Measurements from ENCODE around the gene SEPTIN10.
"Not testable (repeated sequence)": the region's sequence is repeated elsewhere in the genome, so short reads cannot be mapped to it uniquely, and the experiment has no call there.

The SEPTIN10 gene

GRCh38 chr2:109542384-109542783 is 71.4 kb downstream of the SEPTIN10 start:
- no peak for FAIRE-seq

DNA sequence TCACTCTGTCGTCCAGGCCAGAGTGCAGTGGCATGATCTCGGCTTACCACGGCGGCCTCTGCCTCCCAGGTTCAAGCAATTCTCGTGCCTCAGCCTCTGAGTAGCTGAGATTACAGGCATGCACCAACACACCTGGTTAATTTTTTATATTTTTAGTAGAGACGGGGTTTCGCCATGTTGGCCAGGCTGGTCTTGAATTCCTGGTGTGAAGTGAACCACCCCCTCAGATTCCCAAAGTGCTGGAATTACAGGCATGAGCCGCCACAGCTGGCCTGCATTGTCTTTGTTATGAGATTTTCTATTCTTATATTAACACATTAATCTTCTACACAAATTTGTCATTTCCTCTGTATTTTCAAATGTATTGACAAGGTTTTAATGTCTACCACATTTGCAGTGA is 75.2 kb downstream of the SEPTIN10 start:
- no peak for FAIRE-seq

GRCh38 chr2:109537565-109538222 is 76.1 kb downstream of the SEPTIN10 start:
- FAIRE-seq: no peak

- FAIRE-seq: not testable (repeated sequence)
Observed at GRCh38 chr2:109536556-109536955, 77.2 kb downstream of the SEPTIN10 start.

DNA sequence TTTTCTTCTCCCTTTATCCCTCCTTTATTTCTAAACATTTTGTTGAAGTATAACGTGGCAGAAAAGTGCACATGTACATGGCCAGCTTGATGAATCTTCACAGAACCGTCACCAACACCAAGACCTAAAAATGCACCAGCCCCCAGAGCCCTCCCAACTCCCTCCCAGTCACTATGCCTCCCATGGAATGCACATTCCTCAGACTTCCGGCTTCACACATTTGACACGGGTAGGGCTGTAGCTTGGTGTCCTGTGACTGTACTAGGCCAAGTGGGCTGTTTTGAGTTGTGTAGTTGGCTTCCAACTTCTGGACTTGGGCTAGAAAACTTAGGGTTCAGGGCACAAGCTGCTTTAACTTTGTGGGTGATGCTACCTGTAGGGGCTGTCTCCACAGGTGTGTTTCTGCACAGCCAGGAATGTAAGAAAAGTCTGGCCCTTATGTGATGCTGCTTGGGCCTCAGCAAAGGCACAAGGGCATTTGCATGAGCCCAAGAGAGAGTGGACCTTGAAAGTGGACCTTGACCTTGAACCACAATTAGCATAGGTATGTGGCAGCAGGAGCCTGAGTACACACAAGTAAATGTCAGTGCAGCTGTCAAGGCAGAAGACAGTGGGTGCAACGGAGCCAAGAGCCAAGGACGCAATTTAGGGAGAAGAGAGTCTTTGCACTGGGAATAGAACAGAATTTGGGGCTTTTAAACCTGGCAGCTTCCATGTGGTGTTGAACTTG is 78.4 kb downstream of the SEPTIN10 start:
- FAIRE-seq: no peak

DNA sequence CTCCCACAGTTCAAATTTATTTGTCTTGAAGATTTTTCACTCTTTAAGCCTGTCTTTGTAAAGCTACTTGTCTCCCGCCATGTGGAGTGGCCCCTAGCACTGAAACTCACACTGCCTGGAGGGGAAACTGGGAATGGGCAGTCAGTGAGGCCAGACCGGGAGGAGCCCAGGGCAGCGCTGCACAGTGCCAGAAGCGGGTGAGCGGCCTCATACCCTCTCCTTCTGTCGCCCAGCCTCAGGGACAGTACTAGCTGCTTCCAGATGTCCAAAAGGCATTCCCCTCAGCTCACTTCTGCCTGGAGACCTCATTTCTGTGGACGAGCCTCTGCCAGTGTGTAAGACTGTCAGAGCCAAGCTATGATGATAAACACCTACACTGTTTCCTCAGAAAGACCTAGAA is 79.9 kb downstream of the SEPTIN10 start:
- no peak for FAIRE-seq

DNA sequence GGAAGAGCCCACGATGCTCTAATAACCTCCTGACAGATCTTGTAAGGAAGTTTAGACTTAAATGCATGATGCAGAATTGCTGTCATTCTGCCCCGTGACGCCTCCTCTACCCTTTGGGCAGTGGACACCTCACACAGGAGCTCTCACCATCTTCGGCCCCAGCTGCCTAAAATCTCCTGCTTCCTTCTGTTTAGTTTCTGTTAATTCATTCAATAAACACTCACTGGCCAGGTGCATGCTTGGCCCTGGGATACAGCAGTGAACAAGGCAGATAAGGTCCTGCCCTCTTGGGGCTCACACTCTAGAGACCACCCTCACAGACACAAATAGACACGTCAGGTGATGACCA is 81.1 kb downstream of the SEPTIN10 start:
- FAIRE-seq: no peak

DNA sequence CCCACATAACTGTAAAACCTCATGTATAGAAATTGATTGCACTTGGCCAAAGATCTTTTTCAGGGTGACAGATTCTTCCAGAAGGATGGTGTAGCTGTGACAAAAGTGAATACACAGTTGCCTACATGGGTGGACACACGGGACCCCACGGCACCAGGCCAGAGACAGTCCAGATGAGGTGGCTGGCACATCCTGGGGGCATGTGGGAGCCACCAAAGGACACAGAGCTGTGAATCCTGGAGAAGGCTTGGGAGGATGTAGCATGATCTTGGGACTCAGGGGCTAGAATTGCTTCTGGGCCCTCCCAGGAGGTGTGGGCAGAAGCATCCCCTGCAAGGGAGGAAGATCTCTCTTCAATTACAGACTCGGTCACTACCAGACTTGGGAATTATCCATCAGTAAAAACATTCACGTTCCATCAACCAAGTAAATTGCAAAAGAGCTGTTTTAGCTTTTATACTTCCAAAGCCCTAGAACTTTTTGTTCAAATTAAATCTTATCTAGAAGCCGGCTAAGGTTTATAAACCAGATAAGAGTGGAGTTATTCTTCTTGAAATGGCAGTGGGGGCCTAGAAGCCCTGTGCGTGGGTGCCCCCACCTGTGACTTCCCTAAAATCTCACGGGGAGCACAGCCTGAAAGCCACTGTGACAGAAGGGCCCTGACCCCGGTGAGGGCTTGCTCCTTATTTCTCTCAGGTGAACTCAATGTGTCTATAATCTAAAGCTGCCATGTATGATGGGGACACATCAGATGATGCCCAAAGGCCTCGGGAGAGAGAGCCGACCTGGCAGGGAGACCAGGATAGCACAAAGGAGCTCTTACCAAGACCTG is 81.7 kb downstream of the SEPTIN10 start:
- no peak for FAIRE-seq

DNA sequence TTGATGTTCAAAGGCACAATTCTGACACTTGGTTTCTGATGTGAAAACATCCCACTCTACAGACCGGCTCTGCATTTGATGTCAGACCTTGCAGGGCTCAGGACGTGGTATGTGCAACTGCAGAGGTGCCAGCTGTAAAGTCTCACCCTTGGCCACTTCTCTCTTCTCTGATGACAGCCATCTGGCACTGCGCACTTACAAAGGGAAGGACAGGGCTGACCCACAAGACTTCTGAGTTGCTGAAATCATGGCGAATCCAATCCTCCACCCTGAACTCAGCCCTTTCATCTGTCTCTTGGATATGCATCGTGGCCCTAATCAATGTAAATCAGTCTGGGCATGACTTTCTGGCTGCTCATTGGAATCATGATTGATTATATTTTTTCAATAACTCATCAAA is 82.5 kb downstream of the SEPTIN10 start:
- no peak for FAIRE-seq

- FAIRE-seq: no peak
Observed at GRCh38 chr2:109530712-109531111, 83.1 kb downstream of the SEPTIN10 start.

GRCh38 chr2:109529532-109530449 is 84.0 kb downstream of the SEPTIN10 start:
- no peak for FAIRE-seq

DNA sequence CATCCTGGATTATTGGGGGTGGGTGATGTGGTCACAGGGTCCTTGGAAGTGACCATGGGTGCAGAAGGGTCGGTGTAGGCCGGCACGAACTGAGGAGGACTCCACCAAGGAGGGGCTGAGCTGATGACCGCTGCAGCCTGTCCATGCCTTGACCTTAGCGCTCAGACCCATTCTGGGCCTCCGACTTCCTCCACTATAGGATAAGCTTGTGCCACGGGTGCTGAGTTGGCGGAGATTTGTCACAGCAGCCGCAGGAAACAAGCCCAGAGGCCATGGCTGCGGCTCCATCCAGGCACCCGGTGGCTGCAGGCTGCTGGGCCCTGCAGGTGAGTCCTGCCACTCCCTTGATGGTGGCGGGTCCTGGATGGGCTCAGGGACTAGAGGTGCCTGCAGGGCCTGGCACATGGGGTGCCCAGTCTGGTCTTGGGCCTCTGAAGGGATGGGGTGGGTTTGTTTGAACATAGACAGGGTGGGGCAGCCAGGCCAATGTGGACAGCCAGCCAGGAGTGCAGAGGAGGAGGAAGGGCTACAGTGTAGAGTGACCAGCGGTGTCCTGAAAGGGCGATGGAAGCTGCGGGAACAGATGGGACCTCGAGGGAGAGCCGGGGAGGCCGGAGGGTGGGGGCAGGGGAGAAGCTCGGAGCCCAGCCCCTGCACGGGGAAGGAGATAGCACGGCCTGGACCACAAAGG is 84.8 kb downstream of the SEPTIN10 start:
- FAIRE-seq: no peak

DNA sequence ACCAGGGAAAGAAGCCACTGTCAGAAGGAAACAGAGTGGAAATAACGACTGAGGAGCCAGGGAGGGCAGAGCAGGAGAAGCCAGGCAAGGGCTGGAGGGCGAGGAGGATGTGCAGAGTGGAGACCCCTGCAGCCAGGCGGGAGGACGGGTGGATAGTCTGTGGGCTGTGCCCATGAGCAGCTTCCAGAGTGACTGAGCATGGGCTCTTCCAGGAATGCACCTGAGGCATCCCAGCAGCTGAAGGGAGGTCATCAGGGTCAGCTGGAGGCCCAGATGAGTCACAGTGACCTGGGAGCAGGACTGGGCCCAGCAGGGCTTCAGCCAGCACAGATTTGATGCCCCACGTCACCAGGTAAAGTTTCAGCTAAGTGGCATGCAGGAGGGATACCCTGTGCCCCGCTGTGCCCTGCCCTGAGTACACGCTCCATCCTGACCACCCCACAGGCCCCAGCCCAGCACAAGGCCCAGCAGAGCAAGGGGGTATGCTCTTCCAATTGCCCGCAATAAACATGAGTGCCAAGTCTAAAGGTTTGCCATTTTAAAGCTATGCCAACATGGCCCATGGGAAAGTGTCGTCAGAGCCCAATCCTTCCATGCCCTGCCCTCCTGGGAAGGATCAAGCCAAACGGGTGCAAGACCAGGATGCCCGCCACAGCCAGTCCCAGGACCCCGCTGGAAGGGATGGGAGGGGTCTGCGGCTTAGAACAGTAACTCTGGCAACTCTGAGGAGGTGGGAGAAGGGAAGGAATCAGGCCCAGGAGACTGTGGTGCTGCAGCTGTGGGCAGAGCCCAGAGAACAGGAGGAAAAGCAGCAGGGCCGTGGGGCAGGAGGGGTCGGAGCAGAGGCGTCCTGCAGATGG is 85.7 kb downstream of the SEPTIN10 start:
- FAIRE-seq: no peak

GRCh38 chr2:109527079-109527478 is 86.7 kb downstream of the SEPTIN10 start:
- FAIRE-seq: no peak

DNA sequence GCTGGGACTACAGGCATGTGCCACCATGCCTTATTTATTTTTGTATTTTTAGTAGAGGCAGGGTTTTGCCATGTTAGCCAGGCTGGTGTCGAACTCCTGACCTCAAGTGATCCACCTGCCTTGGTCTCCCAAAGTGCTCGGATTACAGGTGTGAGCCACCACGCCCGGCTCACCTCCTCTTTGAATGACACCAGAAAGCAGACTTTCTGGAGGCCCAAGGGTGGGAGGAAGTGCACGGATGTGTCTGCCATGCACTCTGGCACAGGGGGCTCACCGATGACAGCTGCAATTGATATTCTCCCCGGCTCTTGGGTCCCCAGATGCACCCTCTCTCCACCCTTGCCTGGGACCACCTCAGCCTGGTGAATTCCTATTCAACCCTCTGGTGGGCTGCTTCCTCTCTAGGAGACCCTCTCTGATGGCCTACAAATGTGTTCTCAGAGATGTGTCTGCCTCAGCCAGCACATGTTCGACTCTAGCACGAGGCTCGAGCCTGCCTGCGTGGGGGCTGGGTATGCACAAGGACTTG is 87.3 kb downstream of the SEPTIN10 start:
- no peak for FAIRE-seq

DNA sequence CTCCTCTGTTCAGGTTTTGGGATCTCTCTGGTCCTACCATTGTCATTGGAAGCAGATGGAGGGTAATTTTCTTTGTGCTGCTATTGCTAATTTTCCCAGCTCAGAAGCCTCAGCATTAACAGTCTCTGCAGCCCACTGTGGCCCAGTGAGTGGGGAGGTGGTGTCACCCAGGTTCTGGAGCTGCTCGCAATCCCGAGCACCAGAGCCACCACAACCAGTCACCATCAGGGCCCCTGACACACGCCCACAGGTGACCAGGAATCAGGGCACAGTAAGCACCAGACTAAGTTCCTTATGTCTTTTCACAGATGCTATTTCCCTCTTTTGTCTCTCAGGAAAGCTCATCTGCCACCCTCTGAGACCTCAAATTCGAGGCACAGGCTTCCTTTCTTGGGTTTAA is 87.9 kb downstream of the SEPTIN10 start:
- FAIRE-seq: no peak

- FAIRE-seq: no peak
Observed at GRCh38 chr2:109523536-109524361, 90.0 kb downstream of the SEPTIN10 start.

DNA sequence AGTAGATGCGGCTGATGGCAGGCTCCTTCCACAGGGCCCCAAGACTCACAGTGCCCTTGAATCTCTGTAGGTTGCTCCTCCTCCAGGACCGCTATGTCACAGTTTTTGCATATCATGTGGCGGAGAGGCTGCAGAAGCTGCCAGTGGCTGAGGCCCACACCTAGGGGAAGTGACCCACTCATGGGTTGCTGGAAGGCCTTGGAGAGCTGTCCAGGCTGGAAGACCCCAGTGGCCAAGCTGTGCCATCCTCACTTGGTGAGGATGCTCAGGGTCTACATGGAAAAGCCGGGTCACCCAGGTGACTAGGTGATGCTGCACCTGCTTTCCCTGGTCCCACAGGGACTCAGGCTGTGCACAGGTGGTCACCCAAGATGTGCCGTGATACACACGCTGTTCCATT is 90.6 kb downstream of the SEPTIN10 start:
- no peak for FAIRE-seq

DNA sequence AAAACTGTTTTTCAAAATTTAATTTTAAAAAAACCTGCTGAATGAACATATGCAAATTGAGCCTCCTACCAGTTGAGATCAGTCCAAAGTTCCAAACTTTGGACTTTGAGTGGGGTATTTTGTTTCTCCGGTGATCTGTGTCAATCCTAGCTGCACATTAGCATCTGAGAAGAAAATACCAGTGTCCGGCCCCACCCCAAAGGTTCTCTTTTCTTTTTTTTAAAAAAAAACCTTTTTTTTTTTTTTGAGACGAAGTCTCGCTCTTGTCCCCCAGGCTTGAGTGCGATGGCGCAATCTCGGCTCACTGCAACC is 91.7 kb downstream of the SEPTIN10 start:
- no peak for FAIRE-seq

Measured in A204.1 (cell line).